MG63 (cell line): ENCODE data around the gene PTGR2. TPM values are rescaled to one million over a fixed set of nuclear protein-coding genes. Genes with fewer than 3 reads are reported as not detected.

ENCODE experiments used
- DNase-seq: peaks from one replicate; pipeline ENCODE4 v3.0.0-alpha.2; 2020
- H3K27me3 ChIP-seq: fragments of 250-450 bp; sonication (Bioruptor Pico); 2 replicates; pipeline ENCODE4 v1.5.1; 2020; ENCODE audit warnings: mild to moderate bottlenecking, moderate library complexity
- H3K36me3 ChIP-seq: fragments of 250-450 bp; sonication (Bioruptor Pico); 2 replicates; pipeline ENCODE4 v1.5.1; 2020; ENCODE audit warnings: mild to moderate bottlenecking, moderate library complexity
- H3K4me3 ChIP-seq: fragments of 250-450 bp; sonication (Bioruptor Pico); 2 replicates; pipeline ENCODE4 v1.5.1; 2020; ENCODE audit warnings: mild to moderate bottlenecking, moderate library complexity
- H3K9me3 ChIP-seq: fragments of 250-450 bp; sonication (Bioruptor Pico); 2 replicates; pipeline ENCODE4 v1.5.1; 2020; ENCODE audit warnings: mild to moderate bottlenecking, moderate library complexity
- total RNA-seq: library from RNA; depleted of rRNA; stranded (reverse); fragments of >200 nt; shearing (Covaris generic); gene quantifications from 2 replicates; pipeline ENCODE4 v1.2.3, GENCODE V29; 2014; ENCODE audit warnings: low replicate concordance; rRNA removed

Gene PTGR2
- 4.8 and 6.2 TPM in 2 replicates for total RNA-seq

GRCh38 chr14:73851567-73852382, at the start of gene PTGR2:
Gene PTGR2, plus strand, starts transcription at chr14:73851831. Its CDS starts 7,032 bp downstream, at chr14:73858863.
- peak within 1 kb of the TSS; percentile 66 for H3K4me3 ChIP-seq
- no peaks in the 10 kb centered on the region for H3K27me3 ChIP-seq

GRCh38 chr14:73802431-73803188, 49.0 kb upstream of the PTGR2 start:
- Histone ChIP-seq H3K27me3 (no peaks in the 10 kb centered on the region), H3K4me3 (no peak overlapping the region), H3K9me3 (no peaks in the 10 kb centered on the region), H3K36me3 (no peaks in the 10 kb centered on the region)
- no peak for DNase-seq

More at GRCh38 chr14:73851567-73852382, at the start of gene PTGR2:
- no peaks in the 10 kb centered on the region for H3K36me3 ChIP-seq
- H3K9me3 ChIP-seq: no peaks in the 10 kb centered on the region
- DNase-seq: peak; percentile 95

GRCh38 chr14:73804636-73805035, 47.0 kb upstream of the PTGR2 start:
- no peak for DNase-seq
- no peaks in the 10 kb centered on the region for H3K9me3 ChIP-seq
- H3K27me3 ChIP-seq: no peaks in the 10 kb centered on the region
- no peaks in the 10 kb centered on the region for H3K36me3 ChIP-seq
- no peak overlapping the region for H3K4me3 ChIP-seq

GRCh38 chr14:73807457-73807856, 44.2 kb upstream of the PTGR2 start:
- Histone ChIP-seq H3K4me3 (no peak overlapping the region), H3K9me3 (no peaks in the 10 kb centered on the region), H3K36me3 (no peaks in the 10 kb centered on the region), H3K27me3 (no peaks in the 10 kb centered on the region)
- DNase-seq: no peak

- Histone ChIP-seq H3K36me3 (no peaks in the 10 kb centered on the region), H3K27me3 (no peaks in the 10 kb centered on the region), H3K4me3 (no peak overlapping the region), H3K9me3 (no peaks in the 10 kb centered on the region)
- no peak for DNase-seq
These were observed 42.2 kb upstream of the PTGR2 start for GRCh38 chr14:73809391-73809790.

GRCh38 chr14:73810478-73811163, 41.0 kb upstream of the PTGR2 start:
- no peaks in the 10 kb centered on the region for H3K36me3 ChIP-seq
- H3K9me3 ChIP-seq: no peaks in the 10 kb centered on the region
- DNase-seq: no peak
- H3K4me3 ChIP-seq: no peak overlapping the region
- H3K27me3 ChIP-seq: no peaks in the 10 kb centered on the region

GRCh38 chr14:73811164-73811503, 40.5 kb upstream of the PTGR2 start:
- no peaks in the 10 kb centered on the region for H3K27me3 ChIP-seq
- H3K9me3 ChIP-seq: no peaks in the 10 kb centered on the region
- no peak for DNase-seq
- H3K36me3 ChIP-seq: no peaks in the 10 kb centered on the region
- no peak overlapping the region for H3K4me3 ChIP-seq

- DNase-seq: no peak
- Histone ChIP-seq H3K27me3 (no peaks in the 10 kb centered on the region), H3K4me3 (no peak overlapping the region), H3K9me3 (no peaks in the 10 kb centered on the region), H3K36me3 (no peaks in the 10 kb centered on the region)
These were observed 37.5 kb upstream of the PTGR2 start for GRCh38 chr14:73814153-73814552.

- Histone ChIP-seq H3K9me3 (no peaks in the 10 kb centered on the region), H3K27me3 (no peaks in the 10 kb centered on the region), H3K4me3 (no peak overlapping the region), H3K36me3 (no peaks in the 10 kb centered on the region)
- DNase-seq: no peak
These were observed 35.8 kb upstream of the PTGR2 start for GRCh38 chr14:73815849-73816248.

GRCh38 chr14:73816393-73816816, 35.2 kb upstream of the PTGR2 start:
- DNase-seq: no peak
- Histone ChIP-seq H3K36me3 (no peaks in the 10 kb centered on the region), H3K9me3 (no peaks in the 10 kb centered on the region), H3K4me3 (no peak overlapping the region), H3K27me3 (no peaks in the 10 kb centered on the region)

GRCh38 chr14:73817020-73817655, 34.5 kb upstream of the PTGR2 start:
- Histone ChIP-seq H3K27me3 (no peaks in the 10 kb centered on the region), H3K9me3 (no peaks in the 10 kb centered on the region), H3K4me3 (no peak overlapping the region), H3K36me3 (no peaks in the 10 kb centered on the region)
- DNase-seq: no peak

GRCh38 chr14:73818821-73819220, 32.8 kb upstream of the PTGR2 start:
- no peak overlapping the region for H3K4me3 ChIP-seq
- no peak for DNase-seq
- H3K9me3 ChIP-seq: no peaks in the 10 kb centered on the region

GRCh38 chr14:73820631-73821030, 31.0 kb upstream of the PTGR2 start:
- Histone ChIP-seq H3K36me3 (no peaks in the 10 kb centered on the region), H3K9me3 (no peaks in the 10 kb centered on the region), H3K27me3 (no peaks in the 10 kb centered on the region), H3K4me3 (no peak overlapping the region)
- no peak for DNase-seq

More at GRCh38 chr14:73818821-73819220, 32.8 kb upstream of the PTGR2 start:
- Histone ChIP-seq H3K36me3 (no peaks in the 10 kb centered on the region), H3K27me3 (no peaks in the 10 kb centered on the region)

- DNase-seq: no peak
- Histone ChIP-seq H3K36me3 (no peaks in the 10 kb centered on the region), H3K9me3 (no peaks in the 10 kb centered on the region), H3K27me3 (no peaks in the 10 kb centered on the region), H3K4me3 (no peak overlapping the region)
These were observed 28.2 kb upstream of the PTGR2 start for GRCh38 chr14:73823339-73823885.

GRCh38 chr14:73824127-73824526, 27.5 kb upstream of the PTGR2 start:
- Histone ChIP-seq H3K9me3 (no peaks in the 10 kb centered on the region), H3K4me3 (no peak overlapping the region), H3K36me3 (no peaks in the 10 kb centered on the region), H3K27me3 (no peaks in the 10 kb centered on the region)
- peak; percentile 44 for DNase-seq

- Histone ChIP-seq H3K4me3 (no peak overlapping the region), H3K27me3 (no peaks in the 10 kb centered on the region)
- no peak for DNase-seq
These were observed 27.1 kb upstream of the PTGR2 start for GRCh38 chr14:73824536-73824935.

More at GRCh38 chr14:73824536-73824935, 27.1 kb upstream of the PTGR2 start:
- no peaks in the 10 kb centered on the region for H3K9me3 ChIP-seq
- H3K36me3 ChIP-seq: no peaks in the 10 kb centered on the region
